GM21360 (cell line): ENCODE results near the gene RXRA.

ENCODE experiments used
- ATAC-seq: cut with Tn5 transposase; IDR thresholded peaks from one replicate; pipeline ENCODE4 v1.9.1; 2021; ENCODE audit warnings: mild to moderate bottlenecking, moderate library complexity; ENCODE audit not compliant: unreplicated experiment

Gene RXRA

DNA sequence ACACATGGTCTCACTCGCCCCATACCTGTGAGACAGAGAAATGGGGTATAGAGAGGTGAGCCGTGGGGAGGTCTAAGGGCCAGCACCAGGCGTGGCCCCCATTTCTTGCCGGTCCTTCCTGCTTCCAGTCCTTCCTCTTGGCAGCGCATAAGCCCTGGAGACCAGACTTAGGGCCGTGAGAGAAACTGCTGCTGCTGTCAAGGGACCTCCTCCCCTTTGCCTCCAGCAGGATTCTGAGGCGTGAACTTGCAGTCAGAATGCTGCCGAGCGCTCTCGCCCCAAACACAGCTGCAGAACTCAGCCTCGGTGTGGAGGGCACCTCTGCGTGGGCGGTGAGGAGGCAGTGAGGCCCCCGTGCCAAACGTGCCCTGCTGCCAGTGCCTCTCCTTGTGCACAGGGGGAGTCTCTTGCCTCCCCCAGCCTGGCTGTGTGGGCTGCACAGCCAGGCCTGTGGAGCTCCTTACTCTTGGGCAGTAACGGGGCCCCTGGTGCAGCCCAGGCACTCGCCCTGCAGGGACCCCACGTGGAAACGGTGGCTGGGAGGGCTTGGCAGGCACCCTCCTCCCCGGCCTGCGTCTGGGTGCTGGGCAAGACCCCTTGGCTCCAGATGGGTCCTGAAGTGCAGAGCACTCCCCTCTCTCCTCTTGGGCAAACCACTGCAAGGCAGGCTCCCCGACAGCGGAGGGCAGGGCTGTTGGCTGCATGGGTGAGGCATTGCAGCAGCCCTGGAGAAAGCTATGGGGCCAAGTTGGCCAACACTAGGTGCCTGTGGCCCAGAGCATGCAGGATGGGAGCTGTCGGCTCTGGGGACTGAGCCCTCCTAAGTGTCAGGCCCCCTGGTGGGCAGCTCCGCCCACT, 85.4 kb downstream of the RXRA start:
- ATAC-seq, result no peak

DNA sequence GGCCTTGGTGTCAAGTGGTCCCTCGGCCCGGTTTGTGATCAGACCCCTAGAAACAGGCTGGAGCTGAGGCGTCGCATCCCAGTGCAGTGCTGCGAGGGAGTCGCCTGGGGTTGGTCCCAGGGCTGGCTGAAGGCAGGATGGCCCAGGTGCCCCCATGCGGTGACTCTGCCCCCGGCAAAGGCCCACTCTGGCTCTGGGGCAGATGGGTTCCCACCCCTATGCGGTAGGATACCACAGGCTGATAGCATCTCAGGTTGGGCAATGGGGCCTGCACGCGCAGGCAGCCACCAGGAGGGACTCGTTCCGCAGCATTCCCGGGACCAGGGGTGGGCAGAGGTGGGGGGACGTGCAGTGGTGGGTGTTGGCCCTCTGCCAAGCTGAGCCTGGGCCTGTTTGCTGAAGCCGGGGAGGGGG, 86.0 kb downstream of the RXRA start:
- ATAC-seq, result no peak

DNA sequence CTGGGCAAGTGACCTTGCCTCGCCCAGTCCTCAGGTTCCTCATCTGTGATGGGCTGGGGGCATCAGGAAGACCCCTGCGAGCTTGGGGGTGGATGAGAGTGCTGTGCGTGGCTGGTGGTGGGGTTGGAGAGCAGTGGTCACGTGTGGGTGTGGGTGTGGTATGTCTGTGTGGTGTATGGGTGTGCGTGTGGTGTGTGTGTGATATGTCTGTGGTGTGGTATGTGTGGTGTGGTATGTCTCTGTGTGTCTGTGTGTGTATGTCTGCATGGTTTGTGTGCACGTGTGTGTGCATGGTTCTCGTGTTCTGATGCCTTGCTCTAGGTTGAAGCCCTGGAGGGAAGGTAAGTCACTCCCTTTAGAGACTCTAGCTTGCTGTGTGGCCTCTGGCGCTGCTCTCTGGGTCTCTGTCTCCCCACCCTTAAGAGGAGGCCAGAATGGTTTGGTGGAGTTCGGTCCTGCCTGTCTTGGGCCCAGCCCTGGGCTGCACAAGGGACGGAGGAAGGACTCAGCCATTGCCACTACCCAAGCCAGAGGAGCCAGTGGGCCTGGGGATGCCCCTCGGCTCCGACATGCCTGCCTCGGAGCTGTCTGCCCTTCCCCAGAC, 87.0 kb downstream of the RXRA start:
- no peak for ATAC-seq

- no peak for ATAC-seq
Observed at GRCh38 chr9:134413890-134414623, 87.8 kb downstream of the RXRA start.

DNA sequence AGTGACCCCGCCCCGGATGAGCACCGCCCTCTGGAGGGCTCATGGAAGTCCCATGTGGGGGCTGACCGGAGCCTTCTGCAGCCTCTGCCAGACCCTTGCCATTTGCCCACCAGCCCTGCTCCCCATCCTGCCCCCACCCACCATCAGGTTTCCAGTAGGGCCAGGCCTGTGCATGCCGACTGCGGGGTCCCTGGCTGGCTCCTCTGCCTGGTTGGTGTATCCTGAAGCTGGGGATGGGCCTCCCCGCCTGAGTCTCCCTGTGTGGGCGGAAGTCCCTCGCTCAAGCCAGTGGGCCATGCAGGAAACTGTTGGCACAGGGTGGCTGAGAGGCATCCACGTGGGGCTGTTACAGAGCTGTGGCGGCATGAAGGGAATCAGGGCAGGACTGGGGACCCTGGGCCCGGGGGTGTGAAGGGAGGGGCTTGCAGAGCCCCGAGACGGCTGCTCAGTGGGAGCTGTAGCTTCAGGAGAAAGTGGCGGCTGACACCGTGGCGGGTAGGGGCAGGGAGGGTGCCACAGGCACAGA, 88.7 kb downstream of the RXRA start:
- no peak for ATAC-seq

- ATAC-seq, result no peak
Observed at GRCh38 chr9:134416385-134417015, 90.2 kb downstream of the RXRA start.

GRCh38 chr9:134418354-134418753, 92.1 kb downstream of the RXRA start:
- ATAC-seq, result no peak

DNA sequence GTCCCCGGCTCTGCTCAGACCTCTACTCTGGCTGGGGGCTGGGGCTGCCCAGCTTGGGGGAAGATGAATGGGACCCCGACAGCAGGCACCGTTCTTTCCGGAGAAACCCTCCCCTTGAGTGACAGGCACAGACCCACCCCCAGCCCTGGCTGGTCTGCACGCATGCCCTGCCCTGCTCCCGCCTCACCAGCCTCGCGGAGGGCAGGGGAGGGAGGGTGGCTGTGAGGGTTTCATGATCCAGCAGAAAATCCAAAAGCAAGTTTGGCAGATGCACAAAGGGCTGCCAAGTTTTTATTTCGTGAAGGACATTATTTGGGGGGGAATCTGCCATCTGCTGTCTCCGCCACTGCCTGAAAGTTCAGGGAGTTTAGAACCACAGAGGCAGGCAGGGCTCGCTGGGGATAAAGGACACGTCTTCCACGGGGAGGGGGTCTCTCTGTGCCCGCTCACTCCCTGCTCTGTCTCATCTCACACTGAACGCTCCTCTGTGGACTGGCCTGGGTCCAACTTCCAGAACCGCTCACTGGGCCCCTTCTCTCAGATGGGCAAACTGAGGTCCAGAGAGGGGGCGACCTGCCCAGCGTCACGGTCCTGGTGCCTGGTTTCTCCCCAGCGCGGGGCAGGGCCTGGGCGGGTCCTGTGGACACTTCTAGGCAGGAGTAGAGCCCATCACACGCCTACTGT, 92.9 kb downstream of the RXRA start:
- ATAC-seq, result no peak

DNA sequence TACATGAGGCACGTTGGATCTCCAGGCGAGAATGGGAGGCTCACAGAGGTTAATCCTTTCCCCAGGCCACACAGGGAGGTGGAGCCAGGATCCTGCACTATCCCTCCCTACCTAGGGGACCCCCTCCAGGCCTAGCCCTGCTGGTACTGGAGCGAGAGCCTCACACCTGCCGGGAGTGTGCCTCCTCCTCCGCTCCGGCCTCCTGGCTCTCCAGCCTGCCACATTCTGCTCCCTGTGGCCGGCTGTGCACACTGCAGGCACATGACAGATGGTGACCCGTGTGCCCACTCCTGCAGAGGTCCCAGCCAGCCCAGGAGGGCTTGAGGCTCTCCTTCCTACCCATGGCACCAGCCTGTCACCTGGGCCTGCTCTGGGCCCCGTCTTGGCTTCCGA, 93.4 kb downstream of the RXRA start:
- no peak for ATAC-seq

GRCh38 chr9:134420281-134420845, 94.1 kb downstream of the RXRA start:
- no peak for ATAC-seq

GRCh38 chr9:134420974-134421432, 94.7 kb downstream of the RXRA start:
- ATAC-seq, result no peak

- no peak for ATAC-seq
Observed at GRCh38 chr9:134421888-134422287, 95.6 kb downstream of the RXRA start.

DNA sequence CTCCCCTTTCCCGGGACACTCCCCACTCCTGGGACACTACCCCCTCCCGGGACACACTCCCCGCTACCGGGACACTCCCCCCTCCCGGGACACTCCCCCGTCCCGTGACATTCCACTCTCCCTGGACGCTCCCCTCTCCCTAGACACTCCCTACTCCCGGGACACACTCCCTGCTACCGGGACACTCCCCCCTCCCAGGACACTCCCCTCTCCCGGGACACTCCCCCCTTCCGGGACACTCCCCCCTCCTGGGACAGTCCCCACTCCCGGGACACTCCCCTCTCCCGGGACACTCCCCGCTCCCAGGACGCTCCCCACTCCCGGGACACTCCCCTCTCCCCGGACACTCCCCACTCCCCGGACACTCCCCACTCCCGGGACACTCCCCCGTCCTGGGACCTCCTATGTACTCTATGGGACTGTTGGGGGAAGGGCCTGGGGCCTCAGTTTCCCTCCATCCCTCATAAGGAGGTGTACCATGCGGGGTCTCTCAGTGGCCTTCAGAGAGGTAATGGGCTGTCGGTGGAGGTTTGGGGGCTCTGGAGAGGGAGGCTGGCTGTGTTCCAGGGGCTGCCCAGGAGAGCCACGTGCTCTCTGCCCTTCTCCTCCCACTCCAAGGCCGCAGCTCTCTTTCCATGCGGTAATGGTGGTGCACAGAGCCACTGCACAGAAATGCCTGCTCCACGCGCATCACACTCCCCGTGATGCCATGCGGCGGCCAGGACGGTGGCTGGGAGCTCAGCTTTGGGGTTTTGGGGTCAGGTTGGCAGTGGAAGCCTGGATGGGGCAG, 96.2 kb downstream of the RXRA start:
- ATAC-seq, result no peak

- ATAC-seq, result no peak
Observed at GRCh38 chr9:134423166-134423565, 96.9 kb downstream of the RXRA start.

DNA sequence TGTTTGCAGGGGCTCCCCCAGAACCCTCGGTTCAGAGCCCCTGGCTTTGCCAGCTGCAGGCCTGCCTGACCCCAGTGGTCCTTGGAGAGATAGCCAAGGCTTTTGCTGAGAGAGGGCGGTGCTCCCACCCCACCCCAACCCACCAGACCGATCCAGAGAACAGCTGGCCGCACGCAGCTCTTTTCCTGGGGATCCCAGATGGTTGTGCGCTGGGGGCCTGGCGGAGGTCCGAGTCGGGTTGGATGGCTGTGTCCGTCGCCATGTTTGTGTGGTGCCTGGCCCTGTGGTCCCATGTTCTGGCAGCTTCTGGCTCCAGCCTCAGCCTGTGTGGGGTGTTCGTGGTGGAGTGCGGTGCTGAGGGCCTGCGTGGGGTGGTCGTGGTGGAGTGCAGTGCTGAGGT, 97.5 kb downstream of the RXRA start:
- ATAC-seq, result no peak

GRCh38 chr9:134424818-134425217, 98.6 kb downstream of the RXRA start:
- ATAC-seq, result no peak

DNA sequence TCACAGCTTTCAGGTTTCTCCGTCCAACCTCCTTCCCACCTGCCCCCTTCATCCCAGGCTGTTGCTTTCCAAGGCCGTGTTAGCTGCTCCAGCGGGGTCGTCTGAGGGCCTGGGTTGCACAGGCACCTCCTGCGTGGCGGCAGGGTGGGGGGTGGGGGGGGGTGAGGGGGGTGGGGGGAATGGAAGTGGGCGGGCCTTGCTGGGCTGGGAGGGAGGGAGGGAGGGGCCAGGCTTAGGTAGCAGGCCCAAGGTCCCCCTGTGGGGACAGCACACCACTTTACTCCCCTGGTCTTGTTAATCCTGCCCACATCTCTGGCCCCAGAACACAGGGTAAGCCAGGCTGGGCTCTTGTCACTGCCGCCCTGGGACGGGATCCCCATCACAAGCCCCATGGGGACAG, 99.1 kb downstream of the RXRA start:
- ATAC-seq, result no peak

DNA sequence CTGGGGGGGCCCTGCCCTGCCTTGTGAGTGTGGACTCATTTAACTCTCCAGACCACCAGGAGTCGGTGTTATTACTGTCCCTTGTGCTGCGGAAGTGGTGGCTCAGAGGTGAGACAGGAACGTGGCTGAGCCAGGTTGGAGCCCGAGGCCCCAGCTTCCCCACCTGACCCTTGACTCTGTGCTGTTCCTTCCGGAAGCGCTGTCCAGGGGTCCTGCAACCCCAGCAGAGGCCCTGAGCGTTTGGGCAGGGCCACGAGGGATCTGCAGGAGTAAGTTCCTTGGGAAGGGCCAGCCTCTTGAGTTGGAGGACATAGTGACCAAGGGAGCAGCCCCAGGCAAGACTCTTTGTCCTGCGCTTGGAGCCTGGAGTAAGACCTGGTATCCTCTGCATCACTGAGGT, 99.6 kb downstream of the RXRA start:
- no peak for ATAC-seq

DNA sequence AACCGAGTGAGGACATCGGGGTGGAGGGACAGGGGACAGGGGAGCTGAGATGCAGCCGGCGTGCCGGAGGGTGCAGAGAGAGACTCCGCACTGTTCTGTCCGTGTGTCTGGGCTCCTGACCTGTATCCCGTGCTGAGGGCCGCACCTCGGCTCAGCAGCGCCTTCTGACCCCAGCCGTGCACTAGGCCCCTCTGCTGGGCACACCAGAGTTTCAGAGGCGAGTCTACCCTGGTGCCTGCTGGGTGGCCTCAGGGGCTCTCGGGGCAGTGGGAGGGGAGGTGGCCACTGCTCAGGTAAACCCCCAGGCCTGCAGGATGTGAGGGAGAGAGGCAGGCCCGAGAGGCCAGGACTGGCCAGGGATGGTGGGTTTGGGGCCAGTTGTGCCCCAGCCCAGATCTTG, 100.2 kb downstream of the RXRA start:
- no peak for ATAC-seq
